HEK293 (cell line): ENCODE data around the gene SUFU.

Experiments
- CTCF ChIA-PET: fragments of 350-600 bp; formaldehyde crosslinking; extraction: SDS; loops from one replicate; lab custom pipeline; 2021; ENCODE audit warnings: antibody characterized with exemption; lab: Yijun Ruan, JAX
- POLR2A ChIA-PET: fragments of 300-600 bp; formaldehyde crosslinking; extraction: SDS; loops from one replicate; lab custom pipeline; 2020; ENCODE audit warnings: antibody characterized with exemption, inconsistent platforms; lab: Yijun Ruan, JAX
- H3K27ac ChIP-seq: fragments of 200-500 bp; sonication (Bioruptor generic); 2 replicates; pipeline ENCODE4 v1.5.1; 2014; ENCODE audit warnings: low read depth, low read length, control low read depth, inconsistent platforms; ENCODE audit errors: extremely low read depth
- H3K36me3 ChIP-seq, 2 experiments: fragments of 200-500 bp in 1 of 2; sonication (Bioruptor generic) in 1 of 2; 1 replicate in 1 of 2; 2 replicates in 1 of 2; pipeline ENCODE4 v1.5.1; 2014 to 2017; ENCODE audit warnings: inconsistent platforms in 2 of 2, low read length in 2 of 2; ENCODE audit not compliant: control insufficient read depth in 2 of 2, insufficient read depth in 1 of 2
- H3K4me1 ChIP-seq: fragments of 200-500 bp; sonication (Bioruptor generic); 2 replicates; pipeline ENCODE4 v1.5.1; 2014; ENCODE audit warnings: mild to moderate bottlenecking, low read length, inconsistent platforms; ENCODE audit not compliant: control insufficient read depth, insufficient read depth
- H3K4me3 ChIP-seq: 2 replicates; pipeline ENCODE4 v1.5.1; 2011; ENCODE audit warnings: low read depth, mild to moderate bottlenecking, control low read depth, low read length, moderate library complexity
- H3K9me3 ChIP-seq: fragments of 200-500 bp; sonication (Bioruptor generic); 2 replicates; pipeline ENCODE4 v1.5.1; 2014; ENCODE audit warnings: low read depth, low read length, inconsistent platforms; ENCODE audit not compliant: control insufficient read depth, insufficient read depth
- GLIS2 ChIP-seq: fragments of 450-650 bp; formaldehyde crosslinking; IDR thresholded peaks from 2 replicates; pipeline ENCODE4 v1.5.1; 2016; ENCODE audit warnings: missing biosample characterization, missing genetic modification characterization
- HOXA7 ChIP-seq: sonication (generic); formaldehyde crosslinking; IDR thresholded peaks from 2 replicates; pipeline ENCODE4 v1.8.1; 2022; ENCODE audit warnings: missing genetic modification reagents, borderline replicate concordance
- REST ChIP-seq: fragments of 450-650 bp; formaldehyde crosslinking; IDR thresholded peaks from 2 replicates; pipeline ENCODE4 v1.5.1; 2016; ENCODE audit warnings: missing biosample characterization, missing genetic modification characterization
- SP2 ChIP-seq: fragments of 450-650 bp; formaldehyde crosslinking; IDR thresholded peaks from 2 replicates; pipeline ENCODE4 v1.5.1; 2016; ENCODE audit warnings: missing biosample characterization, missing genetic modification characterization
- WT1 ChIP-seq: fragments of 450-650 bp; formaldehyde crosslinking; IDR thresholded peaks from 2 replicates; pipeline ENCODE4 v1.5.1; 2016; ENCODE audit warnings: missing biosample characterization, missing genetic modification characterization
- ZBTB48 ChIP-seq: fragments of 450-650 bp; formaldehyde crosslinking; IDR thresholded peaks from 2 replicates; pipeline ENCODE4 v1.5.1; 2016; ENCODE audit warnings: missing biosample characterization, missing genetic modification characterization
- ZBTB8A ChIP-seq: fragments of 450-650 bp; formaldehyde crosslinking; IDR thresholded peaks from 2 replicates; pipeline ENCODE4 v1.5.1; 2016; ENCODE audit warnings: missing biosample characterization, missing genetic modification characterization
- ZEB2 ChIP-seq: fragments of 450-650 bp; formaldehyde crosslinking; IDR thresholded peaks from 2 replicates; pipeline ENCODE4 v1.5.1; 2016; ENCODE audit warnings: missing biosample characterization, missing genetic modification characterization
- ZIC2 ChIP-seq: fragments of 450-650 bp; formaldehyde crosslinking; IDR thresholded peaks from 2 replicates; pipeline ENCODE4 v1.5.1; 2016; ENCODE audit warnings: missing biosample characterization, missing genetic modification characterization
- ZNF211 ChIP-seq: fragments of 450-650 bp; formaldehyde crosslinking; IDR thresholded peaks from 2 replicates; pipeline ENCODE4 v1.5.1; 2016; ENCODE audit warnings: low read depth, missing biosample characterization, missing genetic modification characterization
- ZNF266 ChIP-seq: fragments of 450-650 bp; formaldehyde crosslinking; IDR thresholded peaks from 2 replicates; pipeline ENCODE4 v1.5.1; 2016; ENCODE audit warnings: missing biosample characterization, missing genetic modification characterization, low read depth
- ZNF341 ChIP-seq: fragments of 450-650 bp; formaldehyde crosslinking; IDR thresholded peaks from 2 replicates; pipeline ENCODE4; 2016; ENCODE audit warnings: low read depth, missing biosample characterization, missing genetic modification characterization
- ZNF416 ChIP-seq: fragments of 450-650 bp; formaldehyde crosslinking; IDR thresholded peaks from 2 replicates; pipeline ENCODE4 v1.5.1; 2016; ENCODE audit warnings: missing biosample characterization, missing genetic modification characterization
- ZNF560 ChIP-seq: fragments of 450-650 bp; formaldehyde crosslinking; IDR thresholded peaks from 2 replicates; pipeline ENCODE4 v1.5.1; 2017; ENCODE audit warnings: missing biosample characterization, missing genetic modification characterization, borderline replicate concordance
- ZNF600 ChIP-seq: fragments of 450-650 bp; formaldehyde crosslinking; IDR thresholded peaks from 2 replicates; pipeline ENCODE4 v1.5.1; 2016; ENCODE audit warnings: missing biosample characterization, missing genetic modification characterization
- ZNF654 ChIP-seq: fragments of 450-650 bp; formaldehyde crosslinking; IDR thresholded peaks from 2 replicates; pipeline ENCODE4 v1.5.1; 2016; ENCODE audit warnings: low read depth, missing biosample characterization, missing genetic modification characterization
- ZNF692 ChIP-seq: fragments of 450-650 bp; formaldehyde crosslinking; IDR thresholded peaks from 2 replicates; pipeline ENCODE4 v1.5.1; 2016; ENCODE audit warnings: missing biosample characterization, missing genetic modification characterization
- ZNF707 ChIP-seq: fragments of 450-650 bp; formaldehyde crosslinking; IDR thresholded peaks from 2 replicates; pipeline ENCODE4 v1.5.1; 2016; ENCODE audit warnings: missing biosample characterization, missing genetic modification characterization
- TF ChIP-seq, protein P1 (sequence below): fragments of 450-650 bp; formaldehyde crosslinking; IDR thresholded peaks from 2 replicates; pipeline ENCODE4 v1.5.1; 2016; ENCODE audit warnings: missing biosample characterization, missing genetic modification characterization
- TF ChIP-seq, protein P2 (sequence below): fragments of 450-650 bp; formaldehyde crosslinking; IDR thresholded peaks from 2 replicates; pipeline ENCODE4 v1.5.1; 2016; ENCODE audit warnings: missing biosample characterization, missing genetic modification characterization

The SUFU gene

DNA sequence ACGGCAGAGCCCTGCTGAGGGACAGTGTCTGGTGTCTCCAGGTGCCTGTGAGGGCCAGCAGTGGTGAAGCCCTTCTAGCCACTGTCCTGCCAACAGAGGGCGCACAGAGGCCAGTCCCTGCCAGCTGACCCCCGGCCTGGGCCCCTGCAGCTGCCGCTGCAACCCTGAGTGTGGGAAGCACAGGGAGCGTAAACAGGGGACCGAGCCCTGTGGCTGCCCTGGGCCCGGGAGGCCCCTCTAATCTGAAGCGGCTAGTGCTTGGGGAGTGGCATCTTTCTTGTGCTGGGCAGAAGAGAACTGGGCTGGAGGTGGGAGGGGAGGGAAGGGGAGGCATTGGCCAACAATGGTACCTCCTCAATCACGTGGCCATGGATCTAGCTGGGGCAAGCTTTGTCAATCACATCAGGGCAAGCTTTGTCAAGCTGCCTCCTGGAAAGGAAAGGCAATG, 175.1 kb downstream of the SUFU start (continued):
- TF ChIP-seq ZBTB48 = peak; percentile 93
- peak; percentile 94 for TF ChIP-seq GLIS2
- TF ChIP-seq ZEB2 = peak; percentile 29; the same call in 1 of the 2 replicates
- peak; percentile 52 for TF ChIP-seq ZNF654
- peak; percentile 36; the same call in 1 of the 2 replicates for TF ChIP-seq SP2
- no peak for TF ChIP-seq ZNF266 (tag by site-specific recombination)
- TF ChIP-seq ZBTB8A (tag by site-specific recombination) = peak; percentile 37; the same call in 1 of the 2 replicates
- 0 out of 2 replicates have a peak, but pooled peaks have one; percentile 47 for TF ChIP-seq ZNF341
- no peak for TF ChIP-seq ZNF707 (tag by site-specific recombination)
- TF ChIP-seq ZNF692 (tag by site-specific recombination) = peak; percentile 52; the same call in 1 of the 2 replicates
- TF ChIP-seq, protein P1, sequence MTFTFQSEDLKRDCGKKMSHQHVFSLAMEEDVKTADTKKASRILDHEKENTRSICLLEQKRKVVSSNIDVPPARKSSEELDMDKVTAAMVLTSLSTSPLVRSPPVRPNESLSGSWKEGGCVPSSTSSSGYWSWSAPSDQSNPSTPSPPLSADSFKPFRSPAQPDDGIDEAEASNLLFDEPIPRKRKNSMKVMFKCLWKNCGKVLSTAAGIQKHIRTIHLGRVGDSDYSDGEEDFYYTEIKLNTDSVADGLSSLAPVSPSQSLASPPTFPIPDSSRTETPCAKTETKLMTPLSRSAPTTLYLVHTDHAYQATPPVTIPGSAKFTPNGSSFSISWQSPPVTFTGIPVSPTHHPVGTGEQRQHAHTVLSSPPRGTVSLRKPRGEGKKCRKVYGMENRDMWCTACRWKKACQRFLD (tag by site-specific recombination) = no peak
- 0 out of 2 replicates have a peak, but pooled peaks have one; percentile 19 for TF ChIP-seq WT1 (tag by site-specific recombination)
- peak; percentile 76 for TF ChIP-seq ZIC2 (tag by site-specific recombination)

- Histone ChIP-seq H3K4me3 (no peak overlapping the region), H3K9me3 (no peaks in the 10 kb centered on the region), H3K36me3 (peaks cover 0 to 23% of the 10 kb centered on the region in 2 experiments; a peak in 2 of 3 replicates), H3K4me1 (peaks cover 11% of the 10 kb centered on the region), H3K27ac (no peak overlapping the region; the same call in 1 of the 2 replicates)
- POLR2A ChIA-PET = interaction anchor here (0.8 to 2.5 kb wide), 3 partner anchors 15 to 34 kb away, joined by 3 to 10 read pairs (median 4); partner anchors contain the start of genes ARL3 and SFXN2
- TF ChIP-seq ZNF416 (tag by site-specific recombination) (no peak), ZNF600 (tag by site-specific recombination) (0 out of 2 replicates have a peak, but pooled peaks have one; percentile 35), REST (no peak), ZNF560 (tag by site-specific recombination) (no peak), ZNF211 (tag by site-specific recombination) (no peak), HOXA7 (CRISPR knock-in tag) (no peak)
- TF ChIP-seq, protein P2, sequence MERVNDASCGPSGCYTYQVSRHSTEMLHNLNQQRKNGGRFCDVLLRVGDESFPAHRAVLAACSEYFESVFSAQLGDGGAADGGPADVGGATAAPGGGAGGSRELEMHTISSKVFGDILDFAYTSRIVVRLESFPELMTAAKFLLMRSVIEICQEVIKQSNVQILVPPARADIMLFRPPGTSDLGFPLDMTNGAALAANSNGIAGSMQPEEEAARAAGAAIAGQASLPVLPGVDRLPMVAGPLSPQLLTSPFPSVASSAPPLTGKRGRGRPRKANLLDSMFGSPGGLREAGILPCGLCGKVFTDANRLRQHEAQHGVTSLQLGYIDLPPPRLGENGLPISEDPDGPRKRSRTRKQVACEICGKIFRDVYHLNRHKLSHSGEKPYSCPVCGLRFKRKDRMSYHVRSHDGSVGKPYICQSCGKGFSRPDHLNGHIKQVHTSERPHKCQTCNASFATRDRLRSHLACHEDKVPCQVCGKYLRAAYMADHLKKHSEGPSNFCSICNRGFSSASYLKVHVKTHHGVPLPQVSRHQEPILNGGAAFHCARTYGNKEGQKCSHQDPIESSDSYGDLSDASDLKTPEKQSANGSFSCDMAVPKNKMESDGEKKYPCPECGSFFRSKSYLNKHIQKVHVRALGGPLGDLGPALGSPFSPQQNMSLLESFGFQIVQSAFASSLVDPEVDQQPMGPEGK (tag by site-specific recombination) = no peak
- CTCF ChIA-PET = interaction anchor here (0.7 to 7.2 kb wide), 12 partner anchors 11 to 565 kb away, joined by 3 to 57 read pairs (median 4); partner anchors contain the start of genes ARL3 and SFXN2
Observed at GRCh38 chr10:102679596-102679995, 175.8 kb downstream of the SUFU start.
